ENCODE measurements around the gene EXT2. TPM values are rescaled to one million over a fixed set of nuclear protein-coding genes. Genes with fewer than 3 reads are reported as not detected.

The EXT2 gene
- total RNA-seq = 75.9 and 117 TPM in 2 replicates

DNA sequence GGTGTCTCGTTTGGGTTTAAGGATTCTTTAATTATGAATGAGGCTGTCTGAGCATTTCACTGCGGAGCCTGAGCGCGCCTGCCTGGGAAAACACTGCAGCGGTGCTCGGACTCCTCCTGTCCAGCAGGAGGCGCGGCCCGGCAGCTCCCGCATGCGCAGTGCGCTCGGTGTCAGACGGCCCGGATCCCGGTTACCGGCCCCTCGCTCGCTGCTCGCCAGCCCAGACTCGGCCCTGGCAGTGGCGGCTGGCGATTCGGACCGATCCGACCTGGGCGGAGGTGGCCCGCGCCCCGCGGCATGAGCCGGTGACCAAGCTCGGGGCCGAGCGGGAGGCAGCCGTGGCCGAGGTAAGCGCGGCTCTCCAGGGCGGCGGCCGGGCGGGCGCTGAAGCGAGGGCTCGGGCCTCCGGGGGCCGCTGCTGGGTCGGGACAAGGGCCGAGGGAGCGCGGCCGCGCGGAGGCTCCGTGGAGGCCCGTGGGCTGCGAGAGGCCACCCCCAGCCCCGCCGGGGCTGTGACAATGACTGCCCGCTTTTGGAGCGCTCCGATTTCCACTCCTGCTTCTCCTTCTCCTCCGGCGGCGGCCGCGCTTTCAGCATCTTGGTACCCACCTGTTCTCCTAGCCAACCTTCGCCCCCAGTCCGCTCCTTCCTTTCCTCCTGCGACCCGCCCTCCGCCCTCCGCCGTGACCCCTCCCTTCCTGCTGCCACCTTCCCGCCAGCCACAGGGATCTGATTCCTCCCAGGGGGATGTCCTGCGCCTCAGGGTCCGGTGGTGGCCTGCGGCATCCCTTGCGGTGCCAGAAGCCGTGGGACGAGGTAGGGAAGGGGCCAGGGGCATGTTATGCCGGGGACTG, at the start of gene EXT2:
Gene EXT2 (plus strand): TSS at position 173 of the 854 bp plus-strand sequence. CDS start 12,035 bp downstream, outside the sequence.

DNA sequence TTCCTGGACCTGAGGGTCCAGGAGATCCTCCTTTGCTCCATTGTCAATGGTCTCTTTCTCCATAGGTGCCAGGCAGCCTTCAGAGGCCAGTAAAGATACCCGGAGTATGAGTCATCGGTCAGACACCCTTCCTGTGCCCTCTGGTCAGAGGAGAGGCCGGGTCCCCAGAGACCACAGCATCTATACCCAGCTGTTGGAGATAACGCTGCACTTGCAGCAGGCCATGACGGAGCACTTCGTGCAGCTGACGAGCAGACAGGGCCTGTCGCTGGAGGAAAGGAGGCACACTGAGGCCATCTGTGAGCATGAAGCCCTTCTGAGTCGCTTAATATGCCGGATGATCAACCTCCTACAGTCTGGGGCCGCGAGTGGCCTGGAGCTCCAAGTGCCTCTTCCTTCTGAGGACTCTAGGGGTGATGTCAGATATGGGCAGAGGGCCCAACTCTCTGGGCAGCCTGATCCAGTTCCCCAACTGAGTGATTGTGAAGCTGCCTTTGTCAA, 47.5 kb upstream of the EXT2 start, which contains the start of gene ACCSL:
Gene ACCSL (plus strand): TSS at position 51 of the 501 bp plus-strand sequence. CDS start 56 bp downstream, at position 107.

DNA sequence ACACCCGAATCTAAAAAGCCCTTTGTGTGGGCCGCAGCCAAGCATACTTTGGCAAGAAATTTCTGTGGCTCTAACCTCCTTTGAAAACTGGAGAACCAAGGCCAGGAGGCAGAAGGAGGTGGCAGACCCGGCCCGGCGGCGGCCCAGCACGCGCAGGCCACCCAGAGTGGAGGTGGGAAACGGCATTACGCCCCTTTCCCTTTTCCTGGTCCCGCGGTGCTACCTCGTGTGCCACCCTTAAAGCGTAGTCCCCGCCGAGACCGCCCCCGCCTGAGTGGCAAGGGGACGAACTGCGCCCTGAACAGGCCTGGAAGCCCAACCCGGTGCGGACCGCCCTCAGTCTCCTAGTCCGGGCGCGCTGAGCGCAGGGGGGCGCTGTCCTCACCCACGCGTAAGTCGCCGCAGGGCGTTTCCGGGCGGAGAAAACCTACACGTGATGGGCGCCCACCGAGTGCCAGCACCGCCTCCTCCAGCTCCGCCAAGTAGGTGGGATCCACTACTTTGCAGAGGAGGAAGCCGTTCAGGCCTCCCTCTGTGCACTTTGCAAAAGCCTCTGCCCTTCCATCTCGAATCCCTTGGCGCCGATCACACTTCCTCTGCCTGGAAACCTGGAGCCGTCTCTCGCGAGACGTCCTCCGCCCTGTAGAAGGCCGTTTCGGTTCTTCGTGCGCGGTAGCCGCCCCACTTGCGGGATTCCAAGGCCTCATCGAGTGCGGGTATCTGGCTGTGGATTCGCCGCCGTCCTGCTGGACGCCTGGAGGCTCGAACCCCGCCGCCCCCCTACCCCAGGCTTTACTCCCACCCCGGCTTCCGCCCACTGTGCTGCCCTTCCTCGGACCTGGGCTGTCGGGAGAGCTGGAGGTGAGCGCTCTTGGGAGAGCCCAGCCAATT, 29.4 kb upstream of the EXT2 start, which contains the start of gene ACCS:
Gene ACCS (plus strand): TSS at position 430 of the 891 bp plus-strand sequence. CDS start 1,358 bp downstream, outside the sequence.

Other genes with a start within 250 kb of the EXT2 start
- 31.7 and 32.2 TPM in 2 replicates for gene ALKBH3, start 214.8 kb upstream of the EXT2 start, total RNA-seq
- gene C11orf96, start 153.0 kb upstream of the EXT2 start, total RNA-seq = 26.2 and 36.8 TPM in 2 replicates
- gene ACCSL, start 47.7 kb upstream of the EXT2 start, total RNA-seq = not detected in 2 replicates
- gene ACCS, start 29.4 kb upstream of the EXT2 start, total RNA-seq = 3.2 and 3.4 TPM in 2 replicates
- not detected in 2 replicates for gene ALX4, start 214.5 kb downstream of the EXT2 start, total RNA-seq

Data from epithelial cell of alveolus of lung (primary cell).